Nephron (organoid): Measurements from ENCODE around the gene ST3GAL4.
A peak's percentile ranks its signal among the peaks of the same experiment; 100 is the strongest.

Experiments used
- H3K27ac Mint-ChIP-seq, 3 experiments: 2 replicates each; pipeline ENCODE4 v1.8.0; 2020; ENCODE audit warnings: mixed read lengths in 3 of 3, mild to moderate bottlenecking in 2 of 3, moderate library complexity in 1 of 3
- H3K27me3 Mint-ChIP-seq: 2 replicates; pipeline ENCODE4 v1.8.0; 2021; ENCODE audit warnings: low read depth, mild to moderate bottlenecking, moderate library complexity, mixed read lengths
- H3K36me3 Mint-ChIP-seq: 2 replicates; pipeline ENCODE4 v1.8.0; 2020; ENCODE audit warnings: low read depth, mixed read lengths
- H3K4me1 Mint-ChIP-seq: 2 replicates; pipeline ENCODE4 v1.8.0; 2020; ENCODE audit warnings: mixed read lengths
- H3K4me3 Mint-ChIP-seq, 3 experiments: 2 replicates each; pipeline ENCODE4 v1.8.0; 2020; ENCODE audit warnings: mild to moderate bottlenecking in 3 of 3, mixed read lengths in 3 of 3, moderate library complexity in 2 of 3
- H3K9me3 Mint-ChIP-seq: 2 replicates; pipeline ENCODE4 v1.8.0; 2020; ENCODE audit warnings: mixed read lengths
- CTCF ChIP-seq, 3 experiments: fragments of 200-600 bp; sonication (generic); IDR thresholded peaks; one replicate each; pipeline ENCODE4 v1.5.0; 2021; ENCODE audit warnings: antibody characterized with exemption in 3 of 3; ENCODE audit not compliant: unreplicated experiment in 3 of 3

ST3GAL4 gene

DNA sequence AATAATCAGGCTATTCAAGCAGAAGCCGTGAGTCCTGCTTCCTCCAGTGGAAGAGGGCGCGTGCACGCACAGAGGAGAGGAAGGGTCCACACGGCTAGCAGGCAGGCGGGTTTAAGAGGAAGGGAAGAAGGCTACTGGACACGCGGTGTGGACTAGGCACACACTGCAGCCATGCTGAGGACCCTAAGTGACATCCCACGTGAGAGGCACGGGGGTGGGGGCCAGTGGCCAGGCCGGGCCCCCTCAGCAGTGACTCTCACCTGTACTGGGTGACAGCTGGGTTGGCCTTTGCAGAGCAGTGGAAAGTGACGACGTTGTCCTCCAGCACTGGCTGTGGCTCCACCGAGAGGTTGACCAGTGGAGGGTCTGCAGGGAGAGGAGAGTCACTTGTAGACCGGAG is 100.6 kb downstream of the ST3GAL4 start:
- no peak overlapping the region for H3K4me3 Mint-ChIP-seq
- peaks cover 25% of the 10 kb centered on the region for H3K4me1 Mint-ChIP-seq
- peaks cover 8% of the 10 kb centered on the region for H3K27me3 Mint-ChIP-seq
- H3K27ac Mint-ChIP-seq = no peak overlapping the region
- TF ChIP-seq CTCF (IDR thresholded peaks at IDR 0.05; ENCODE audit: unreplicated experiment in 3 of 3) = no peak
- peaks cover 1% of the 10 kb centered on the region for H3K9me3 Mint-ChIP-seq
- peaks cover 3% of the 10 kb centered on the region for H3K36me3 Mint-ChIP-seq

DNA sequence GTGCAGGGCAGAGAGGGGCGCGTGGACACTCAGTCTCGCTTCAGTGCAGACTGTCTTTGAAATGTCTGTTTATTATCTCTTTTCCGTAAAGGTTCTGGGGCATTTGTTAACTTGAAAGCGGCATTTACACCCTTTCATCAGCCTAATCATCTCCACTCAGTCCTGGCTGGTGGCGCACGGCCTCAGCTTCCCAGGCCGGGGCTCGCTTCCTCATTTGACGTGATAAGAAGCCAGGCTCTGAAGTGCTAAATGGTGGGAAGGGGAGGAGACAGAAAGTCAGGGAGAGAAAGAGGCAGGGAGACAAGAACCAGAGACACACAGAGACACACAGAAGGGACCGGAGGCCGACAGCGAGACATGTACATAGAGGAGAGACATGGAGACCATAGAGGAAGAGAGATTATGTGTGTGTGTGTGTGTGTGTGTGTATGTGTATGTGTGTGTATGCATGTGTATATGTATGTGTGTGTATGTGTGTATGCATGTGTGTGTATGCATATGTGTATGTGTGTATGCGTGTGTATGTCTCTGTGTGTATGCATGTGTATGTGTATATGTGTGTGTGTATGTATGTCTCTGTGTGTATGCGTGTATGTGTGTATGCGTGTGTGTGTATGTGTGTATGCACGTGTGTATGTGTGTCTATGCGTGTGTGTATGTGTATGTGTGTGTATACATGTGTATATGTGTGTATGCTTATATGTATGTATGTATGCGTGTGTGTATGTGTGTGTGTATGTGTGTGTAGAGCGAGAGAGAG is 101.5 kb downstream of the ST3GAL4 start:
- TF ChIP-seq CTCF (IDR thresholded peaks at IDR 0.05; ENCODE audit: unreplicated experiment in 3 of 3) = no peak
- no peak overlapping the region for H3K4me3 Mint-ChIP-seq
- peaks cover 16% of the 10 kb centered on the region for H3K4me1 Mint-ChIP-seq
- no peaks in the 10 kb centered on the region for H3K36me3 Mint-ChIP-seq
- H3K27me3 Mint-ChIP-seq = no peaks in the 10 kb centered on the region
- H3K27ac Mint-ChIP-seq = no peak overlapping the region
- no peaks in the 10 kb centered on the region for H3K9me3 Mint-ChIP-seq

DNA sequence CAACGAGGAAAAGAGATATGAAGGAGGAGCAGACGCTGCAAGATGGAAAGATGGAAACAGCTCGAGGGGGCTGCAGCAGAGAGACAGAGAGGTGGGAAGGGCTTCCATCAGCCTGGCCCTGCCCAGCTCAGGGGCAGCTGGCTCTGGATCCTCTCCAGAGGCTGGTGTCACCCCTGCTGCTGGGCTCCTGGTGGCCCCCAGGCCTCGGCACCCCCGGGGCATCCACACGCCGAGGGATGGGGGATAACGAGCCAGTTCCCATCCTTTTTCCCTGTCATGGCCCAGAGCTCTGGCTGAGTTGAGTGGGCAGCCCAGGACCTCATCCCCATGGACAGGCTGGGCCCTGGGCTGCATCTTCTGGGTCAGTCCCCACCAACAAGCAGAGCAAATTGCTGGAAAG is 102.3 kb downstream of the ST3GAL4 start:
- H3K4me3 Mint-ChIP-seq = no peak overlapping the region
- H3K27me3 Mint-ChIP-seq = no peaks in the 10 kb centered on the region
- peaks cover 12% of the 10 kb centered on the region for H3K4me1 Mint-ChIP-seq
- H3K27ac Mint-ChIP-seq = no peak overlapping the region
- TF ChIP-seq CTCF (IDR thresholded peaks at IDR 0.05; ENCODE audit: unreplicated experiment in 3 of 3) = no peak
- H3K9me3 Mint-ChIP-seq = no peaks in the 10 kb centered on the region
- H3K36me3 Mint-ChIP-seq = no peaks in the 10 kb centered on the region

GRCh38 chr11:126459691-126460281 is 104.3 kb downstream of the ST3GAL4 start:
- Mint-ChIP-seq H3K36me3 (no peaks in the 10 kb centered on the region), H3K9me3 (no peaks in the 10 kb centered on the region), H3K4me3 (no peak overlapping the region), H3K4me1 (peaks cover 12% of the 10 kb centered on the region), H3K27ac (peak overlapping the region; percentile 12 to 36 (median 17)), H3K27me3 (peaks cover 5% of the 10 kb centered on the region)
- TF ChIP-seq CTCF (IDR thresholded peaks at IDR 0.05; ENCODE audit: unreplicated experiment in 3 of 3) = no peak

GRCh38 chr11:126460417-126461095 is 105.1 kb downstream of the ST3GAL4 start:
- H3K36me3 Mint-ChIP-seq = no peaks in the 10 kb centered on the region
- H3K4me3 Mint-ChIP-seq = no peak overlapping the region
- peaks cover 13% of the 10 kb centered on the region for H3K27me3 Mint-ChIP-seq
- H3K27ac Mint-ChIP-seq = peak overlapping the region in 2 of 3 experiments; percentile 12 to 36
- no peak for TF ChIP-seq CTCF (IDR thresholded peaks at IDR 0.05; ENCODE audit: unreplicated experiment in 3 of 3)
- H3K9me3 Mint-ChIP-seq = no peaks in the 10 kb centered on the region
- H3K4me1 Mint-ChIP-seq = peaks cover 15% of the 10 kb centered on the region
